GM12872 (cell line): ENCODE data around the gene PICK1.

Experiments used
- TF ChIP-seq, protein P1 (sequence below): IDR thresholded peaks from 3 replicates; pipeline ENCODE4 v1.5.1; 2011; ENCODE audit warnings: low read depth, mild to moderate bottlenecking, low read length, moderate library complexity; ENCODE audit not compliant: insufficient read depth

Gene PICK1

GRCh38 chr22:38028344-38029130 is 28.7 kb upstream of the PICK1 start:
- TF ChIP-seq, protein P1, sequence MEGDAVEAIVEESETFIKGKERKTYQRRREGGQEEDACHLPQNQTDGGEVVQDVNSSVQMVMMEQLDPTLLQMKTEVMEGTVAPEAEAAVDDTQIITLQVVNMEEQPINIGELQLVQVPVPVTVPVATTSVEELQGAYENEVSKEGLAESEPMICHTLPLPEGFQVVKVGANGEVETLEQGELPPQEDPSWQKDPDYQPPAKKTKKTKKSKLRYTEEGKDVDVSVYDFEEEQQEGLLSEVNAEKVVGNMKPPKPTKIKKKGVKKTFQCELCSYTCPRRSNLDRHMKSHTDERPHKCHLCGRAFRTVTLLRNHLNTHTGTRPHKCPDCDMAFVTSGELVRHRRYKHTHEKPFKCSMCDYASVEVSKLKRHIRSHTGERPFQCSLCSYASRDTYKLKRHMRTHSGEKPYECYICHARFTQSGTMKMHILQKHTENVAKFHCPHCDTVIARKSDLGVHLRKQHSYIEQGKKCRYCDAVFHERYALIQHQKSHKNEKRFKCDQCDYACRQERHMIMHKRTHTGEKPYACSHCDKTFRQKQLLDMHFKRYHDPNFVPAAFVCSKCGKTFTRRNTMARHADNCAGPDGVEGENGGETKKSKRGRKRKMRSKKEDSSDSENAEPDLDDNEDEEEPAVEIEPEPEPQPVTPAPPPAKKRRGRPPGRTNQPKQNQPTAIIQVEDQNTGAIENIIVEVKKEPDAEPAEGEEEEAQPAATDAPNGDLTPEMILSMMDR: no peak

GRCh38 chr22:38029370-38029769 is 27.8 kb upstream of the PICK1 start:
- TF ChIP-seq, protein P1: no peak

DNA sequence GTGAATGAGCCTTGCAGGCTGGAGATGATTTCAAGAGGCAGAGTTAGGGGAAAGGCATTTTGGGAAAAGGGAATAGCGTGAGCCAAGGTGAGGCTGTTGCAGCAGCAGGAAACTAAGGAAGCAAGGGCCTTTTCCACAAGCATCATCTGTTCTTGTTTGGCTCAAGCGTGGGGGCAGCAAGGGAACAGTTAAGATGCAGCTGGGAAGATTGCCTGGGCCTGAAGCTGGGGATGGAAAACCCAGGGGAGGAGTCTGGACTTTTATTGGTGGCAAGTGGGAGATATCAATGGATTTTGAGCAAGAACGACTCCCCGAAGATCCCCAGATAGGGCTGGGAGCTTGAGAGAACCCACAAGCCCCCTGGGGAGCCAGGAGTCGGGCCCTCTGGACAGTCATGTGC is 27.3 kb upstream of the PICK1 start:
- TF ChIP-seq, protein P1: no peak

DNA sequence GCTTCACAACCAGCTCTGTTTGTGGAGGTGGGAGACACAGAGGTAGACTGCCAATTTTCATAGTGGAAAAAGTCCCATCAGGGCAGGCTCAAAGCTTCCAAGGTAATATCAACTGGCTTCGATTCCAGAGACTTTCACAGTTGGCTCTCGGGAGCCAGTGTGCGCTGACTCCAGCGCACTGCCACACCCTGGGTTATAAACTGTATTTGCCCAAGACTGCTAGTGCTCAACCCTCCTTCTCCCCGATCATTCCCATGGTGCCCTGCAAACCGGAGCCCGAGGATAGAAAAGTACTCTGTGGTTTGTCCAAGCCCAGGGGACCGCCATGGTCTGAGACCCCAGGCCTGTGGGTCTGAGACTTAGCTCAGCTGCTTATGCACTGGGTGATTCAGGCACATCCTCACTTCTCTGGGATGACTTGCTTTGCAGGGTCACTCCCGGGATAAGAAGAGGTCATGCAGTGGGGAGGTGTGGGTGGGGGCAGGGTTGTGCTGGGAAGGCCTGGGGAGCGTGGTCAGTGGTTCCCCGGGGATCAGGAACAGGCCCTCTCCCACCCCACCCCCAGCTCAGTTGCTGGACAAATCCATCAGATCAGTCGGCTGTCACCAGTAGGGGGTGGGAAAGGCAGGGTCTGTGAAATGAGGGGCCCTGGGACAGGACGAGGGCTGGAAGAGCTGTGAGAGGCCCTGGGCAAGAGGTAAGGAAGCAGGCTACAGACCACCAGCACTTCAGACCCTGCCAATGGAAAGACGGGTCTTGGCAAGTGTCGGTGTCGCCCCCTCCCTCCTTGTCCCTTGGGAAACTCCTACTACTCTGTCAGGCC is 26.7 kb upstream of the PICK1 start:
- TF ChIP-seq, protein P1: no peak

- TF ChIP-seq, protein P1: no peak
These were observed 25.7 kb upstream of the PICK1 start for GRCh38 chr22:38031491-38031890.

- TF ChIP-seq, protein P1: no peak
These were observed 24.3 kb upstream of the PICK1 start for GRCh38 chr22:38032681-38033521.
